HG03469 (cell line): Measurements from ENCODE around the gene ARCN1.

ENCODE experiments used
- ATAC-seq: cut with Tn5 transposase; IDR thresholded peaks from one replicate; pipeline ENCODE4 v1.9.1; 2021; ENCODE audit warnings: mild to moderate bottlenecking, moderate library complexity, moderate number of reproducible peaks; ENCODE audit not compliant: unreplicated experiment

Gene ARCN1

DNA sequence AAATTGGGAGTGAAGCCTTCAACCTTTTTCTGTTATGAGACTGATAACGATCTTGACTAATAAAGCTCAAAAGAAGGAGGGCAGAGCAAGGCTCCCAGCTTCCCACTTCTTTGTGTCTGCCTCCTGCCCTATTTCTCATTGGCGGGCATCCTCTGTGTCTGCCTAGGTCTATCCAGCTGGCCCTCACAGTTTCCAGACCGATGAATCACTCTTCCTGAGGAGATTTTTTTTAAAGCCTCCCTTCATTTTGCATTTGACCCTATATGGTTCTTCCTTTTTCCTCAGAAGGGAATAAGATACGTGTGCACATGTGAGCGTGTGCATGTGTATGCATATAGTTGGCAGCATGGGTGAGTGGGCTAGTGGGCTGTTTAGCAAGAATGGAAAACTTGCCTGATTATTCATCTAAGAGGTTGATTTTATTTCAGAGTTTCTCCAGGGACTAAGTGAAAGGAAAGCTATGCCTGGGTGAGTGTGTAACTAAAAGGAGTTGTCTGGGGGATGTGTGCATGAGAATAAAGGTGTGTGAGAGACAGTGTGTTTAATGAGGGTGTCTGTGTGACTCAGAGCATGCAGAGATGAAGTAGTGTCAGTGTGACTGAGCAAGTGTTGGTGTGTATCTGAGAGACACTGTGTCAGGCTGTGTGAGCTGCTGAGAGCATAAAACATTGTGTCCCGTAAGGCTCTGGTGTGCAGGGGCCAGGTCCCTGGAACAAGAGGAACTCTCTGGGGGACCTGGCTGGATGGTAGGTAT lies 47.4 kb downstream of the ARCN1 start:
- no peak for ATAC-seq

DNA sequence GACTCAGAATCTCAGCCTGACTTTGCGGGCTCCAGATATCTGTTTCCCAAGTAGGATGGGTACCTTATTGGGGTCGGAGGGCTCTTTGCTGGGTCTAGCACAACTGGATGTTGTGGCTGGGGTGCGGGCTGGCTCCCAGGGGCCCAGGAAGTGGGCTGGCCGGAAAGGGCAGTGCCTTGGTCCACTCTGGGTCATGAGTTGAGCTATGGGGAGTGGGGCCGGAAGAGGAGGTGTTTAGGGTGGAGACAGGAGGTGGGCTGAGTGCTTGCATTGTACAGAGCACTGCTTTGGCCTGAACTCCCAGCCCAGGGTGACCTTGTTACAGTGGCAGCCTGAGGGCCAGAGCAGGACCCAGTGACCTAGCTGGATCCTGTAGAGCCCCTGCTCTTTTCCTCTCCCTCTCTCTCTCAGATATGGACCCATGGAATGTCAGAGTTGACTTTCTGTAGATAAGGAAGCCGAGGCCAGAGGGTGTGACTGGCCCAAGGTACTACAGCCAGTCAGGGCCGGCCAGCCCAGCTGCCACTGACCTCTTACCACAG lies 48.4 kb downstream of the ARCN1 start:
- no peak for ATAC-seq

DNA sequence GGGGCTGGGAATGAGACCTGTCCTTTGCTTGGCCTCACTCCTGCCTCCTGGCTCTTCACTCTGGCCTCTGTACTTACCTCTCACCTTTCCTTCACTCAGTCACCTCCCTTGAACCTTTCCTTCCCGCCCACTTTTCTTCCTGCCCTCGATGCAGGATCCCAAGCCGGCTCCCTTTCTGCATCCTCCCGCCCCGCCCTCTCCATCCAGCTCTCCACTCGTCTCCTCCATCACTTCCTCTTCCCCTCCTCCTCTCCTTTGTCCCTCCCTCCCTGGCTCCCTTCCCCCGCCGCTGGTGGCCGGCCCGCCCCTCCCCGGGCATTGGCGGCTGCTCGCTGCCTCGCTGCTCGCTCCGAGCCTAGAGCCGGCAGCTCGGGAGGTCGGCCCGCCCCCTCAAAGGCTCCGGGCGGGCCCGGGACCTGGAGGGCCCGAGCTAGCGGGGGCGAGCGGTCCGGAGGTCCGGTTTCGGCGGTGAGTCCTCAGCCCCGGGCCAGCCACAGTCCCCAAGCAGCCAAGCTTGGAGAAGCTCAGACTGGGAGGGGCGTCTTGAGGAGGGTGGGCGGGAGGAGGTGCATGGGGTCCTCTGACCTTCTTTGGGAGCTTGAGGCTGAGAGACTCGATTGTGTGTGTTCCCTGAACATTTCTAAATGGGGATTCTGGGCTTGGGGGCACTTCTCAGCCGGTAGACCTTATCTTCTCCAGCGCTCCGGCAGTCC lies 49.0 kb downstream of the ARCN1 start:
- no peak for ATAC-seq

DNA sequence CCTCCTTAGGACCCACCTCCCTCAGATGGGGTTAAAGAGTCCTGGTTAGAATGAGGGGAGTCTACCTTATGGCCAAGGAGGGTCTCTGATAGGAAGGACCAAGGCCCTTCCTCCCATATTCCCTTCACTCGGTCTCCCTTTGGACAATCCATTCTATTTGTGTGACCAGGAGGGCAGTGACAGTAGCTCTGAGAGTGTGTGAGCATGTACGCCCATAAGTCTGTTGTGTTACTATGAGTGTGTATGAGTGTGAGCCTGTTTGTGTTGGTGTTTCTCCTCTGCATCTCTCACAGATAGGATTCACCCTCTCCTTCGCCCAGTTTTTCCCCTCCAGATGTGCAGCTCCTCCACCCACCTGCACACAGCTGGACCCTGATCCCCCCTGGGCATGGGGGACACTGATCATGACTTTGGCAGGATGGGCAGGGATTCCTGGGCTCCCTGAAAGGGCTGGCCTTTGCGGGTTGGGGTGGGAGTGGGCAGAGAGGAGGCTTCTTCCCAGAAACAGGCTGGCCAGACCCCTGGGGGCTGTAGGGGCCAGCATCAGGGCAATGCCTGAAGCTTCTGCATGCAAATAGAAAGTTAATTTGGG lies 49.7 kb downstream of the ARCN1 start:
- ATAC-seq: no peak

DNA sequence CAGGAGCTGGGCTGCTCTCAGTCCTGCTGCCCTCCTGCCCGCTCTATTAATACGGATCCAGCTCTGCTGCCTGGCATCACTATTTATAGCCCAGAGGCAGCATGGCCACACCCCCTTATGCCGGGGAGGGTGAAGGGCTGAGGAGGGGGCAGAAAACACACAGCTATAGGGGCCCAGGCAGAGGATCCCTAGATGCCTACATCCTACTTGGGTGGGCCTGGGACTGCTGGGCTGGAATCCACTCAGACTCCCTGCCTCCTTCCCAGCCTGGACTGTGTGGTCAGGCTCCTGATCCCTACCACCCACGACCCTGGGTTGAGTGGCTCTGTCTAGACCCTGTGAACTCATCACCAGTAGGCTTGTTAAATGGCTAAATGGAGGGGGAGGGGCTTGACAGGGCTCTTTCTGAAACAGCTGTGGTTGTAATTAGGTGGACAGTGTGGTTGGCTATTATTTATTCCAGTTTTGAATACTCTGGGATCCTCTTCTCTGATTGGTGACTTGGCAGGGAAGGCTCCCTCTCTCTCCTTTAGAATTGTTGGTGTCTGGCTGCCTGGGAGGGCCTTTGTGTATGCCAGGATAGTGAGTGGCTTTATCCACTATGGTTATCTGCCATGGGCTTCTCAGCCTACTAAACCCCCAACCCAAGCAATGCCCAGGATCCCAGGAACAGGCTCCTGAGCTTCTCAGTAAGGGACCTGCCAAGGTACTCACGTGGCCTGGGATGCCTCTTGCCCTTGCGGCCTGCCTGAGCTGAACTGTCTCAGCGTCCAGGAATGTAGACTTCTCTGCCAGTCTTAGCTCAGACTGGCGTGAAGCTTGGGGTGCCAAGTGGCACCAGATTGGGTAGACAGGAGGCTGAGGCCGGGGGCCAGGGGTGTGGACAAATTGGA lies 50.4 kb downstream of the ARCN1 start:
- ATAC-seq: no peak

DNA sequence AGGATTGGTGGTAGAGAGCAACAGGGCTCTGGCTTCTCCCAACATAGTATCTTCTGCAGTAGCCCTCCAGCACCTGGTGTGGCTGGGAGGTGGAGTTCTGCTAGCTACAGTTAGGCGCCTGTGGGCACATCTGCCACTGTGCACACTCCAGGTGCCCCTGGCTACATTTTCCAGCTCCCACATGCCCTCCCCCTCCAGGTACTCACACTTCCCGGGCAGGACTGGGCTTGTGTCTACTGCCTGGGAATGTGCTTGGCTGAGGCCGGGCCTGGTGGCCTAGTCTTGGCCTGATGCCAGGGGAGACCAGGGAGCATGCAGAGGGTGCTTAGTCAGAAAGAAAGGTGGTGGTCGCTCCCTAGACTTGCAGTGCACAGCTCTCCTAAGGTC lies 51.1 kb downstream of the ARCN1 start:
- ATAC-seq: no peak

DNA sequence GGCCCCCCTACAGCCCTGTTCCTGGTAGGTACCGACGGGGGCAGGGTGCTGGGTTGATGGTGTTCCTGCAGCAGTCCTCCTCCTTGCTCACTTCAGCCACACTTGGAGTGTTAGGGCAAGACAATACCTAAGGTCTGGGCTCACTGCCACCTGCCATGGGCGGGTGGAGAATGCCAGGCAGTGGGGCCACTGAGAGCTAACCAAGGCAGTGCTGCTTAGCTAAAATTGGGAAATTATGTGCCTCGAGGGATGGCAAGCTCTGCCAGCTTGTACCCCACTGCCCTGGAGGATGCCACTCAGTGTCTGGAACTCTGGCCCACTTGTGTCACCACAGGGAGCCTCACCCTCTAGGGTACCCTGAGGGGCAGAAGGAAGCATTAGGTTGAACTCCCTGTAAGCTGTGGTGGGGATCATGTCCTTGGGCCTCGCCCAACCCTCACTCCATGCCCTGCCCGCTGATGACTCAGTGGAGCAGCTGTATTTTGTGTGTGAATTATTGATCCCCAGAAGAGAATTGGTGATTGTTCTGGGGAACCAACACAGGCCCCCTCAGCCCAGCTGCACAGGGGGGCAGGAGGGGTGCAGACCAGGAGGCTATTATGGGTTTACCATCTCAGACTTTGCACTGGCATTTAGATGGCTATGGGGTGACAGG lies 53.0 kb downstream of the ARCN1 start:
- no peak for ATAC-seq

DNA sequence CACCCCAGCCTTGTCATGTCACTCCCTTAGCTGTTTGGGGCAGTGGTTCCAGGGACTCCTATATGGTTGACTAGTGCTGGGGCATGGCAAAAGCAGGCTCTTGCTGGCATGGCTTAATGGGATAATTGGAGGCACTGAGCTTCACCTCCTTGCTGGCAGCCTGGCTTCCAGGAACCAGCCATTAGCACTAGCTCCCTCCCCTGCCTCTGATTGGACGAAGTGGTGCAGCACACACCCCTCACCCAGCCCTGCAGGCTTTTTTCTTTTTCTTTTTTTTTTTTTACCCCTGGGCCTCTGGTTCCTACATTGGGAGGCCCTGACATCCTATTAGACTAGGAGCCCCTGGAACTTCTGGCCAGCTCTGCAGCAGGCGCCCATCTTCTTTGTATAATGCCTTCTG lies 53.8 kb downstream of the ARCN1 start:
- no peak for ATAC-seq

DNA sequence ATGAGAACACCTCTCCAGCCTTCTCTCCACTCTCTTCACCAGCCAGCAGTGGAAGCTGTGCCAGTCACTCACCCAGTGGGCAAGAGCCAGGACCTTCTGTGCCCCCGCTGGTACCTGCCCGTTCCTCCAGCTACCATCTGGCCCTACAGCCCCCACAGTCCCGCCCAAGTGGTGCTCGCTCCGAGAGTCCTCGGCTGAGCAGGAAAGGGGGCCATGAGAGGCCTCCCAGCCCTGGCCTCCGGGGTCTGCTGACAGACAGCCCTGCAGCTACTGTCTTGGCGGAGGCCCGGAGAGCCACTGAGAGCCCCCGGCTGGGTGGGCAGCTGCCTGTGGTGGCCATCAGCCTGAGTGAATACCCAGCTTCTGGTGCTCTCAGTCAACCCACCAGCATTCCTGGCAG lies 55.4 kb downstream of the ARCN1 start:
- no peak for ATAC-seq

DNA sequence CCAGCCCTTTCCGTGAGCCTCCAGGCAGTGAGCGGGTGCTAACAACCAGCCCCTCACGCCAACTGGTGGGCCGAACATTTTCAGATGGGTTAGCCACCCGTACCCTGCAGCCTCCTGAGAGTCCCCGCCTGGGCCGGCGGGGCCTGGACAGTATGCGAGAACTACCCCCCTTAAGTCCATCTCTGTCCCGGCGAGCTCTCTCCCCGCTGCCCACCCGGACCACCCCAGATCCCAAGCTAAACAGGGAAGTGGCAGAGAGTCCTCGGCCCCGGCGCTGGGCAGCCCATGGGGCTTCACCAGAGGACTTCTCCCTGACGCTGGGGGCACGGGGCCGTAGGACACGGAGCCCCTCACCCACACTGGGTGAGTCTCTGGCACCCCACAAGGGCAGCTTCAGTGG lies 55.8 kb downstream of the ARCN1 start:
- no peak for ATAC-seq

DNA sequence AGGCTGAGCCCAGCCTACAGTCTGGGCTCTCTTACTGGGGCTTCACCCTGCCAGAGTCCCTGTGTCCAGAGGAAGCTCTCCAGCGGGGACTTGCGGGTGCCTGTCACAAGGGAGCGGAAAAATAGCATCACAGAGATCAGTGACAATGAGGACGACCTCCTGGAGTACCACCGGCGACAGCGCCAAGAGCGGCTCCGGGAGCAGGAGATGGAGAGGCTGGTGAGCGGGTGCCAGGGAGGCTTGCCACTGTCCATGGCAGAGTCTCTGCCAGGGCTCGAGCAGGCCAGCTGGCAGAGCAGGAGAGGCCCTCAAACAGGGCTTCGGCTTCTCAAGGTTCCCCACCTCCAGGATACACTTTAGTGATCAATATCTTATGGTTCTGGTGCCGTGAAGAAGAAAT lies 56.2 kb downstream of the ARCN1 start:
- no peak for ATAC-seq

DNA sequence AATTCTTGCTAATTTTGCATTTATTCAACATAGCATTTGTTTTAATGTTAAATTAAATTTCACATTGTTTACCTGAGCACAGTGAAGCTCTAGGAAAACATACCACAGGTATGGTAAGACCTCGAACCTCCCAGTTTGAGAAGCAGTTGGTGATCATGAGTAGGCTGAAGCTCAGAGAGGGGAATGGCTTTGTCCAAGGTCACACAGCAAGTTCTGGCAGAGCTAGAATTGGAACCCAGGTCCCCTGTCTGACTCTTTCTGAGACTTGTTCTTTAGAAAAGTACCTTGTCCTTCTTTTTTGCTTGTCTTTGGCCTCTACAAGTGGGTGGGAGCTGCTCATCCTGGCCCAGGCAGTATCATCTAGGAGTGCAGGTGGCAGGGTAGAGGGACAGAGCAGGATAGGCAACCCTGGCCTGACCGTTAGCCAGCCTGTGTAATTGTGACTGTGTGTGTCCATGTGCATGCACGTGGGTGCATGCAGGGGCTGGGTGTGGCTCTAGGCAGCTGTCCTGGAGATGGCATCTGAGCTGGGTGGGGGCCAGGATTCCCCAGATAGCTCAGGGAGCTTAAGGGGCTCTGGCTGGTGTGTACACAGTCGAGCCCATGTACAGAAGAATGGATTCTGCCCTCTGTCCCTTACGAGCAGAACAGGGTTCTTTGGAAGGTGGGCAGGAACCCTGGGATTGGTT lies 56.8 kb downstream of the ARCN1 start:
- no peak for ATAC-seq

DNA sequence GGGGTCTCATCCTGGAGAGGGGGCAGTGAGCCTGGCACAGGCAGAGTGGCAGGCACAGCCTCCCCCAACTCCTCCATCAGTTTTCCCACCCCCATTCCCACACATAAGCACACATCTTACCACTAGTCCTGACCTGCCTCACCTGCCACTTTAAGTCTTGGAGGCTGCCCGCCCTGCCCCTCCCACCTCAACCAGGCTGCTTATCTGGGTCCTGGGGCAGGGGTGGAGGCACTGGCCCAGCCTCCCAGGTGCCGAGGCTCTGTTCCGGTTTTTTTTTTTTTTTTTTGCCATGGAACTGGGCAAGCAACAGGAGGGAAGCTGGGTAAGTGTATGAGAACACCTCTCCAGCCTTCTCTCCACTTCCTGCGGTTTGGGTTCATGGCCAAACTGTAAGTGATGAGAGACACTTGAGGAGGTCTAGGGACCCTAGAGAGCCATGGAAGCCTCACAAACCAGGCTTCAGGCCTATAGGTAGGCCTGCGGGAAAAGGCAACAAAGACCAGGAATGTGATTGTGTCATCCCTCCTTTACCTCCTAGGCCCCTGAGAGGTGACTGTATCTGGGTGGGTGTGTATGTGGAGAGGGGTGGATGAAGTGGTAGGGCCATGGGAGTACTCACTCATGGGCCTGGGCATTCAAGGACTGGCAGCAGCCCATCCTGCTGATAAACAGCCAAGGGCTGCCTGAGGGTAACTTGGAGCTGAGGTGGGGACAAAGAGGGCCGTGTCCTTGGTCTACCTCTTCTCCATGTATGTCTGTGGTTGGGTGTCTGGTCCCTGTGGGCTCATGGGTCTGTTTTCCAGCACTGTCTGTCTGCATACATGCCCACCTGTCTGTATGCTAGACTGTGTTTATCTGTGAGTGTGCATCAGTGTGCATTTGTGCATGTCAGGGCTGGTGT lies 57.8 kb downstream of the ARCN1 start:
- no peak for ATAC-seq

DNA sequence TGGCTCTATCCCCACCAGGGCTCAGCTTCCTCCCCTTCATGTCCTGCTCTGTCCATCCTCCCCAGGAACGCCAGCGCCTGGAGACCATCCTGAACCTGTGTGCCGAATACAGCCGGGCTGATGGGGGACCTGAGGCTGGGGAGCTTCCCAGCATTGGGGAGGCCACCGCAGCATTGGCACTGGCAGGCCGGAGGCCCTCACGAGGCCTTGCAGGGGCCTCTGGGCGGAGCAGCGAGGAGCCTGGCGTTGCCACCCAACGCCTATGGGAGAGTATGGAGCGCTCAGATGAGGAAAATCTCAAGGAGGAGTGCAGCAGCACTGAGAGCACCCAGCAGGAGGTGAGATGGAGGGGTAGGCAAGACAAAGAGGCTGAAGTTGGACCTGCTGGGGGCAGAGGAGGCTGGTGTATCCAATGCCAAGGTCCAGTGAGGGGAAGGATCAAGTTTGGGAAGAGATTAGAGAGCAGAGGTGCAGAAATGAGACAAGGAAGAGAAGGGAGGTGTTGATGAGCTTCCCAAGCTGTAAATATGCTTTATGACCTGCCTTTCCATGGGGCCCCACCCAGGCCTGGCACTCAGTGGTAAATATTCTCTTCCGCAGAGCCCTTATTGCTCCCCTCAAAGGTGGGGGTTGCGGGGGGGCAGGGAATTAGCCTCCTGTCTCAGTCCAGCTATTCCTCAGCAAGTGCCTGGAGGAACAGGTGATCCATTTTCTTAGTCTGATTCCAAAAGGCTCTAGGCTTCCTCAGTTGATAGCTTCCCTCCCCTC lies 59.1 kb downstream of the ARCN1 start:
- ATAC-seq: no peak

DNA sequence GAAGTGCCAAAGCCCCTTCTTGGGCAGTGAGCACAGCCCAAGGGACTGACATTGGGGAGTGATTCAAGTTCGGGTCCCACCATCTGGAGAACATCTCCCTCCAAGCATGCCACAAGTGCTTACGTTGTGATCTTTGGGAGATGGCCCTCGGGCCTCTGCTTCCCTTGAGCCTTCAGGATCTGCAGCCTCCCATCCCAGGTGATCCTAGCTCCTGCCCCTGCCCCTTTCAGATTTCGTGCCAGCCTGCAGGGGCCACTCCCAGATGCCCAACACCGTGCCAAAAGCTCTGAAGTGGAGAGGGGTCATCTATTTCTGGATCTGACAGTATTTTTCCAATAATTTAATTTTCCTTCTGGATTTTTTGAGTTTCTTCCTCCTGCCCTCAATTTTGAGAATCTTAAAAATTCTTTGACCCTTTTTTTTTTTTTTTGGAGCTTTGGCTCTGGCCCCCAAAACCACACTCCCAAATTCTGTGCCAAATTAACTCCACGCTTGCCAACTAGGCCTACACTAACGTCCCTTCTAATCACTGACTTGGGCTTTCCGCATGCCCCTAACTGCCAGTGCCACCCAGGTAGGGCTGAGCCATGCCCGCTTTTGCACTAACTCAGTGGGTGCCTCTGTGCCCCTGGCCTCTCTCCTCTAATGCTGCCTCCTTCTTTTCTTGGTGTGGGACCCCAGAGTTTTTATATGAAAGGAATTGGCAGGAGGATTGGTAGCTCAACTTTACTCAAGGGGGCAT lies 60.5 kb downstream of the ARCN1 start:
- ATAC-seq: no peak

DNA sequence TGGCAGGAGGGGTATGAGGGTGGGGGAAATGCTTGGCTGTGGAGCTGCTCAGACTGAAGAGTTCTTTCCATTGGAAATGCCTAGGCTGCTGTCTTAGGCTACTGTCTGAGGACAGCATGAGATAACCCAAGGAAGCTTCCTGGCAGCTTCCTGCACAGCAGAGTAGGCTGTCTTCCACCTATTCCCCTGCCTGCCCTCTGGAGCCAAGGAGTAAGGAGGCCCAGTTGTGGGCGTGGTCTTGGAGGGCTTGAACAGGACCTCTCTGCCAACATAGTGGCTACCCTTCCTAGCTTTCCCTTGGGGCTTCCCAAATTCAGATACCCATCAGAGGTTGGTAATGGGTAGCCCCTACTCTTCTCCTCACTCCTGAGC lies 61.1 kb downstream of the ARCN1 start:
- no peak for ATAC-seq

DNA sequence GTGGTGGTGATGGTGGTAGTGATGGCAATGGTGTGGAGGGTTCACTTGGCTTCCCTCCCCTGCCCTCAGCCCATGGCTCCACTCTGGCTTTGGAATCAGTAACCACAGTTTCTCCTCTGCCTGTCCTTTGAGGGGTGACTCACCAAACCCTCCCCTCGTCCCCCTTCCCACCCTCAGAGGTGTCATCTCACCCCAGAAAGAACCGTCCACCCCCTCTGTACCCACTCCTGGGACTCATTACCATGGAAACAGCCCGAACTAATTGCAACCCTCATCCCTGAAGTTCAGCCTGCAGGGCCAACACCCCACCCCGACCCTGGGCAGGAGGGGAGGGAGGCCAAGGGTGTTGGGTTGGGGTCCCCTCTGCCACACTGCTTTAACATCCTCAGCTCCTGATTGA lies 61.8 kb downstream of the ARCN1 start:
- ATAC-seq: no peak
